ENCODE data around the gene TAX1BP3. TPM values are rescaled to one million over a fixed set of nuclear protein-coding genes. Genes with fewer than 3 reads are reported as not detected.

Gene TAX1BP3
- total and polyA plus RNA-seq, 2 of the 13 experiments (the other 11 are each of a cell fraction or from before 2014, with no cell fraction given) = 16.7 to 45.1 TPM

- TF ChIP-seq JDP2 (CRISPR knock-in tag; IDR thresholded peaks at IDR 0.05; ENCODE audit: borderline replicate concordance) = no peak
Observed at GRCh38 chr17:3710951-3711383, 42.6 kb upstream of the TAX1BP3 start (continued).

DNA sequence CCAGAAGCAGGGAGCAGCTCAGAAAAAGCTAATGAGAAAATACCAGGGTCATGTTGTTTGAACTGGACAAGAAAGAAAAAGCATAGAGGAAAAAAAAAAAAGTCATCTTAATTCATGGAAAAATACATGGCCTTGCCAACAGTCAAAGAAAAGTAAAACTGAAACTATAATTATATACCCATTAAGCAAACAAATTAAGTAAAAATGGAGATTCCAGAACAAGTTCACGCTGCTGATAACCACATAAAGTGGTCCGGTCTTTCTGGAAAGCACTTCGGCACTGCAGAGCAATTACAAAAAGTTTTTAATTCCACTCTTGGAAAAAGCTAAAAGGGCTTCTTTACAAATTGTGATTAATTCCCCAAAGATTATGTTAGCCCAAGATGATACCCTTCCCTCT lies 40.0 kb upstream of the TAX1BP3 start:
- no peaks in the 10 kb centered on the region for H4K20me1 ChIP-seq (ENCODE audit: insufficient read depth, low read length)
- H3K27me3 ChIP-seq (ENCODE audit: control insufficient read depth in 1 of 2, insufficient read depth in 2 of 2, low read length in 2 of 2) = peaks cover 0 to 3% of the 10 kb centered on the region in 2 experiments; a peak in 1 of 5 replicates
- ChIA-PET POLR2A (no interaction called here), CTCF (ENCODE audit: low intra/inter-chr PET ratio, low total read pairs) (no interaction called here)
- no peaks in the 10 kb centered on the region for H3K79me2 ChIP-seq (ENCODE audit: insufficient read depth, low read length)
- FAIRE-seq (no peak), ATAC-seq (no peak), DNase-seq (ENCODE audit: low spot score) (no peak)
- no TSS peak for BruUV-seq (replicated peaks)
- H3K27ac ChIP-seq (ENCODE audit: extremely low read length, insufficient read depth, low read length) = no peak overlapping the region
- in situ Hi-C loops (cut with HindIII; ENCODE audit: extremely low pct_ligation_motif_present, low pct_unique_long_range_greater_than_20kb) = no loop called here
- WGBS (ENCODE audit: low lambda C conversion rate) = 74% methylated on average over 3 of the region's 3 CpGs
- no peaks in the 10 kb centered on the region for H3K4me1 ChIP-seq (ENCODE audit: insufficient read depth, low read length)
- H3K9ac ChIP-seq (ENCODE audit: insufficient read depth, low read depth, low read length) = no peak overlapping the region
- H3K4me2 ChIP-seq (ENCODE audit: low read depth, low read length) = no peak overlapping the region
- no peaks in the 10 kb centered on the region for H3K9me3 ChIP-seq (ENCODE audit: low read length)
- intact Hi-C loops (cut with micrococcal nuclease; ENCODE audit: unreplicated experiment) = no loop called here
- H2AFZ ChIP-seq (ENCODE audit: low read length) = no peak overlapping the region
- no peaks in the 10 kb centered on the region for H3K36me3 ChIP-seq (replicated peaks in 1 of 2; ENCODE audit: control insufficient read depth in 1 of 2, insufficient read depth in 2 of 2, low read length in 2 of 2)
- H3K4me3 ChIP-seq (replicated peaks in 1 of 3; ENCODE audit: insufficient read depth in 1 of 3, low read depth in 2 of 3, low read length in 3 of 3) = no peak overlapping the region
- TF ChIP-seq MNT (IDR thresholded peaks at IDR 0.05) (no peak), KDM5B (CRISPR knock-in tag; IDR thresholded peaks at IDR 0.05; ENCODE audit: borderline replicate concordance) (no peak), SRY (CRISPR knock-in tag; IDR thresholded peaks at IDR 0.05) (no peak), ONECUT2 (CRISPR knock-in tag; IDR thresholded peaks at IDR 0.05) (no peak), ZNF577 (CRISPR knock-in tag; IDR thresholded peaks at IDR 0.05; ENCODE audit: borderline replicate concordance, low read depth) (no peak), ZNF784 (CRISPR knock-in tag; IDR thresholded peaks at IDR 0.05; ENCODE audit: borderline replicate concordance) (no peak), MAZ (IDR thresholded peaks at IDR 0.05; ENCODE audit: borderline replicate concordance, low read depth, low read length) (no peak), MAZ (CRISPR knock-in tag; IDR thresholded peaks at IDR 0.05; ENCODE audit: low read depth) (no peak), SP2 (CRISPR knock-in tag; IDR thresholded peaks at IDR 0.05) (no peak), CEBPB (IDR thresholded peaks at IDR 0.05; ENCODE audit: borderline replicate concordance, low read depth, low read length) (no peak), RXRB (CRISPR knock-in tag; IDR thresholded peaks at IDR 0.05; ENCODE audit: borderline replicate concordance) (no peak), ZBTB2 (CRISPR knock-in tag; IDR thresholded peaks at IDR 0.05; ENCODE audit: low read depth) (no peak), ZNF788 (CRISPR knock-in tag; IDR thresholded peaks at IDR 0.05; ENCODE audit: borderline replicate concordance) (no peak), HNF4G (IDR thresholded peaks at IDR 0.05; ENCODE audit: borderline replicate concordance, low read depth, low read length) (no peak), HNF4G (CRISPR knock-in tag; IDR thresholded peaks at IDR 0.05; ENCODE audit: borderline replicate concordance, low read depth) (no peak)
